Fibroblast of villous mesenchyme (primary cell): Measurements from ENCODE around the gene TPM4. TPM values are rescaled to one million over a fixed set of nuclear protein-coding genes. Genes with fewer than 3 reads are reported as not detected.

Source experiments
- DNase-seq: peaks from one replicate; pipeline ENCODE4 v3.0.0-alpha.2; 2010; ENCODE audit warnings: low read depth
- H3K4me3 ChIP-seq: 2 replicates; pipeline ENCODE4 v1.5.1; 2011; ENCODE audit warnings: low read depth, mild to moderate bottlenecking, low read length
- CTCF ChIP-seq: IDR thresholded peaks from 2 replicates; pipeline ENCODE4 v1.5.1; 2012; ENCODE audit warnings: low read depth, mild to moderate bottlenecking, low read length; ENCODE audit not compliant: insufficient read depth
- total RNA-seq: library from RNA; depleted of rRNA; stranded (reverse); fragments of >200 nt; gene quantifications from 2 replicates; pipeline ENCODE4 v1.2.3, GENCODE V29; 2012

The TPM4 gene
- total RNA-seq, 1 donor = 1,470 TPM

- no peak overlapping the region for H3K4me3 ChIP-seq
- no peak for DNase-seq
- TF ChIP-seq CTCF = no peak
Measured at GRCh38 chr19:16033136-16033530, 43.2 kb upstream of the TPM4 start.

GRCh38 chr19:16033721-16034120 is 42.6 kb upstream of the TPM4 start:
- no peak for TF ChIP-seq CTCF
- DNase-seq = no peak
- H3K4me3 ChIP-seq = no peak overlapping the region

- H3K4me3 ChIP-seq = no peak overlapping the region
- no peak for DNase-seq
- TF ChIP-seq CTCF = no peak
Measured at GRCh38 chr19:16034180-16034579, 42.1 kb upstream of the TPM4 start.

- TF ChIP-seq CTCF = no peak
- no peak overlapping the region for H3K4me3 ChIP-seq
- no peak for DNase-seq
Measured at GRCh38 chr19:16034958-16035560, 41.2 kb upstream of the TPM4 start.

- no peak for TF ChIP-seq CTCF
Measured at GRCh38 chr19:16035601-16036297, 40.5 kb upstream of the TPM4 start.

GRCh38 chr19:16036397-16036925 is 39.8 kb upstream of the TPM4 start:
- no peak for DNase-seq
- no peak overlapping the region for H3K4me3 ChIP-seq
- no peak for TF ChIP-seq CTCF

More at GRCh38 chr19:16035601-16036297, 40.5 kb upstream of the TPM4 start:
- DNase-seq = no peak
- no peak overlapping the region for H3K4me3 ChIP-seq
